WTC11 (cell line): ENCODE data around the gene ARHGAP26. TPM values are rescaled to one million over a fixed set of nuclear protein-coding genes. Genes with fewer than 3 reads are reported as not detected.
A peak's percentile ranks its signal among the peaks of the same experiment; 100 is the strongest.

Experiments
- ATAC-seq: fragments of 200-7000 bp; cut with Tn5 transposase; 2 replicates; pipeline ENCODE4 v1.10.0; 2021; ENCODE audit warnings: mild to moderate bottlenecking, moderate library complexity
- CTCF ChIA-PET: fragments of 300-600 bp; sonication (Branson Sonifier 250); formaldehyde crosslinking; loops from one replicate; lab custom pipeline; 2021; ENCODE audit warnings: antibody characterized with exemption; lab: Charles Lee
- POLR2A ChIA-PET: fragments of 350-600 bp; sonication (Branson Sonifier 250); formaldehyde crosslinking; loops from one replicate; lab custom pipeline; 2021; ENCODE audit warnings: antibody characterized with exemption; lab: Charles Lee
- DNase-seq: peaks from one replicate; pipeline ENCODE4 v3.0.0; 2021; ENCODE audit warnings: low spot score
- H3K27ac Mint-ChIP-seq: 2 replicates; pipeline ENCODE4 v1.8.0; 2021; ENCODE audit warnings: mixed read lengths
- H3K27me3 Mint-ChIP-seq: 2 replicates; pipeline ENCODE4 v1.8.0; 2021; ENCODE audit warnings: low read depth, mild to moderate bottlenecking, moderate library complexity, mixed read lengths
- H3K36me3 Mint-ChIP-seq: 2 replicates; pipeline ENCODE4 v1.8.0; 2021; ENCODE audit warnings: mixed read lengths
- H3K4me1 Mint-ChIP-seq: 2 replicates; pipeline ENCODE4 v1.8.0; 2022; ENCODE audit warnings: mixed read lengths
- H3K4me3 Mint-ChIP-seq: 2 replicates; pipeline ENCODE4 v1.8.0; 2021; ENCODE audit warnings: mild to moderate bottlenecking, moderate library complexity, mixed read lengths
- H3K9me3 Mint-ChIP-seq: 2 replicates; pipeline ENCODE4 v1.8.0; 2021; ENCODE audit warnings: mixed read lengths
- CREB1 ChIP-seq: sonication (generic); formaldehyde crosslinking; IDR thresholded peaks from 2 replicates; pipeline ENCODE4 v1.8.0; 2023; ENCODE audit warnings: mild to moderate bottlenecking, missing genetic modification reagents
- CREM ChIP-seq: sonication (generic); formaldehyde crosslinking; IDR thresholded peaks from 2 replicates; pipeline ENCODE4 v1.8.1; 2022; ENCODE audit warnings: mild to moderate bottlenecking, missing genetic modification reagents, moderate library complexity
- ELF4 ChIP-seq: sonication (generic); formaldehyde crosslinking; IDR thresholded peaks from 2 replicates; pipeline ENCODE4 v1.8.1; 2022; ENCODE audit warnings: low read depth, mild to moderate bottlenecking, moderate library complexity, missing genetic modification reagents
- ESRRA ChIP-seq: sonication (generic); formaldehyde crosslinking; IDR thresholded peaks from 2 replicates; pipeline ENCODE4 v1.8.1; 2022; ENCODE audit warnings: mild to moderate bottlenecking, missing genetic modification reagents, borderline replicate concordance
- ETV6 ChIP-seq: sonication (generic); formaldehyde crosslinking; IDR thresholded peaks from 2 replicates; pipeline ENCODE4 v1.8.1; 2022; ENCODE audit warnings: mild to moderate bottlenecking, missing genetic modification reagents
- FOXK1 ChIP-seq: sonication (generic); formaldehyde crosslinking; IDR thresholded peaks from 2 replicates; pipeline ENCODE4 v1.8.0; 2022; ENCODE audit warnings: mild to moderate bottlenecking, moderate library complexity, missing genetic modification reagents
- FOXP1 ChIP-seq: sonication (generic); formaldehyde crosslinking; IDR thresholded peaks from 2 replicates; pipeline ENCODE4 v1.8.0; 2022; ENCODE audit warnings: missing genetic modification reagents, mild to moderate bottlenecking, moderate library complexity, borderline replicate concordance
- GABPB1 ChIP-seq: sonication (generic); formaldehyde crosslinking; IDR thresholded peaks from 2 replicates; pipeline ENCODE4 v1.8.1; 2023; ENCODE audit warnings: mild to moderate bottlenecking, missing genetic modification reagents
- GRHL2 ChIP-seq: fragments of 250-450 bp; sonication (Bioruptor Pico); IDR thresholded peaks from 2 replicates; pipeline ENCODE4 v1.8.0; 2022; ENCODE audit warnings: mild to moderate bottlenecking, moderate library complexity; ENCODE audit not compliant: insufficient replicate concordance, severe bottlenecking
- HMGA2 ChIP-seq: fragments of 250-450 bp; sonication (Bioruptor Pico); IDR thresholded peaks from 2 replicates; pipeline ENCODE4 v1.4.0; 2021; ENCODE audit warnings: mild to moderate bottlenecking, moderate library complexity
- JUN ChIP-seq: sonication (generic); formaldehyde crosslinking; IDR thresholded peaks from 2 replicates; pipeline ENCODE4 v1.8.0; 2023; ENCODE audit warnings: mild to moderate bottlenecking, missing genetic modification reagents
- MXD4 ChIP-seq: fragments of 250-450 bp; sonication (Bioruptor Pico); IDR thresholded peaks from 2 replicates; pipeline ENCODE4 v1.8.0; 2021; ENCODE audit warnings: mild to moderate bottlenecking, moderate library complexity, borderline replicate concordance
- SOX15 ChIP-seq: fragments of 250-450 bp; sonication (Bioruptor Pico); IDR thresholded peaks from 2 replicates; pipeline ENCODE4 v1.9.0; 2021; ENCODE audit warnings: mild to moderate bottlenecking
- ZNF138 ChIP-seq: sonication (generic); formaldehyde crosslinking; conservative IDR thresholded peaks from 2 replicates; pipeline ENCODE4 v1.8.1; 2022; ENCODE audit warnings: mild to moderate bottlenecking, moderate library complexity, missing genetic modification reagents
- total RNA-seq: library from RNA; stranded (reverse); gene quantifications from 3 replicates; pipeline ENCODE4 v1.2.3, GENCODE V29; 2021
- TF ChIP-seq, protein P1 (sequence below): sonication (generic); formaldehyde crosslinking; IDR thresholded peaks from 2 replicates; pipeline ENCODE4 v1.8.0; 2023; ENCODE audit warnings: missing genetic modification reagents
- TF ChIP-seq, protein P2 (sequence below): sonication (generic); formaldehyde crosslinking; IDR thresholded peaks from 2 replicates; pipeline ENCODE4 v1.8.0; 2022; ENCODE audit warnings: mild to moderate bottlenecking, missing genetic modification reagents
- TF ChIP-seq, protein P3 (sequence below): sonication (generic); formaldehyde crosslinking; IDR thresholded peaks from 2 replicates; pipeline ENCODE4 v1.8.1; 2023; ENCODE audit warnings: mild to moderate bottlenecking, missing genetic modification reagents, moderate library complexity
- TF ChIP-seq, protein P4 (sequence below): sonication (generic); formaldehyde crosslinking; IDR thresholded peaks from 2 replicates; pipeline ENCODE4 v1.8.0; 2023; ENCODE audit warnings: mild to moderate bottlenecking, missing genetic modification reagents
- TF ChIP-seq, protein P5 (sequence below): sonication (generic); formaldehyde crosslinking; IDR thresholded peaks from 2 replicates; pipeline ENCODE4 v1.8.0; 2022; ENCODE audit warnings: mild to moderate bottlenecking, missing genetic modification reagents
- TF ChIP-seq, protein P6 (sequence below): sonication (generic); formaldehyde crosslinking; IDR thresholded peaks from 2 replicates; pipeline ENCODE4 v1.8.1; 2022; ENCODE audit warnings: low read depth, mild to moderate bottlenecking, moderate library complexity, missing genetic modification reagents, borderline replicate concordance
- TF ChIP-seq, protein P7 (sequence below): sonication (generic); formaldehyde crosslinking; IDR thresholded peaks from 2 replicates; pipeline ENCODE4 v1.8.1; 2022; ENCODE audit warnings: mild to moderate bottlenecking, missing genetic modification reagents, moderate library complexity, borderline replicate concordance
- TF ChIP-seq, protein P8 (sequence below): sonication (generic); formaldehyde crosslinking; IDR thresholded peaks from 2 replicates; pipeline ENCODE4 v1.8.1; 2023; ENCODE audit warnings: mild to moderate bottlenecking, missing genetic modification reagents

The ARHGAP26 gene
- total RNA-seq, 1 experiment from 2014 or later, result 22.3 TPM

DNA sequence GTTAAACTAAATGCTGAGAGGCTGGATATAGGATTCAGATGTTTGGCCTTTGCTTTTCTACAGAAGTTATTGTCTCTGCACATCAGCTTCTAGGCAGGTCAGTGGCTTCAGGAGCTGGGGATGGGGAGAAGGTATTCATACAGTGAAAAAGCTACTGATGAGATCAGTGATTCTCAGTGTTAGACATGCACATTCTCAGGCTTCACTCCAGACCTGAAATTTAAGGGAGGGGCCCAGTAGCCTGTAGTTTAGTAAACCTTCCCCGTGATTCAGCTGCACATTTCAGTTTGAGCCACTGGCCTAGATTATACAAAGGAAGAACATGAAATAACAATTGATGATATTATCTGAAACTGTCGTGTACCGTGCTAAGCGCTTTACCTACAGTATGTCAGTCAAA lies 127.2 kb downstream of the ARHGAP26 start (continued):
- no peak for TF ChIP-seq GRHL2
- no peak for TF ChIP-seq ELF4 (CRISPR knock-in tag)
- TF ChIP-seq, protein P1, sequence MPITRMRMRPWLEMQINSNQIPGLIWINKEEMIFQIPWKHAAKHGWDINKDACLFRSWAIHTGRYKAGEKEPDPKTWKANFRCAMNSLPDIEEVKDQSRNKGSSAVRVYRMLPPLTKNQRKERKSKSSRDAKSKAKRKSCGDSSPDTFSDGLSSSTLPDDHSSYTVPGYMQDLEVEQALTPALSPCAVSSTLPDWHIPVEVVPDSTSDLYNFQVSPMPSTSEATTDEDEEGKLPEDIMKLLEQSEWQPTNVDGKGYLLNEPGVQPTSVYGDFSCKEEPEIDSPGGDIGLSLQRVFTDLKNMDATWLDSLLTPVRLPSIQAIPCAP (CRISPR knock-in tag), result no peak
- no peak for TF ChIP-seq ETV6
- no peak for TF ChIP-seq FOXP1 (CRISPR knock-in tag)
- TF ChIP-seq MXD4, result no peak
- TF ChIP-seq, protein P2, sequence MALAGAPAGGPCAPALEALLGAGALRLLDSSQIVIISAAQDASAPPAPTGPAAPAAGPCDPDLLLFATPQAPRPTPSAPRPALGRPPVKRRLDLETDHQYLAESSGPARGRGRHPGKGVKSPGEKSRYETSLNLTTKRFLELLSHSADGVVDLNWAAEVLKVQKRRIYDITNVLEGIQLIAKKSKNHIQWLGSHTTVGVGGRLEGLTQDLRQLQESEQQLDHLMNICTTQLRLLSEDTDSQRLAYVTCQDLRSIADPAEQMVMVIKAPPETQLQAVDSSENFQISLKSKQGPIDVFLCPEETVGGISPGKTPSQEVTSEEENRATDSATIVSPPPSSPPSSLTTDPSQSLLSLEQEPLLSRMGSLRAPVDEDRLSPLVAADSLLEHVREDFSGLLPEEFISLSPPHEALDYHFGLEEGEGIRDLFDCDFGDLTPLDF (CRISPR knock-in tag), result no peak
- no peak for TF ChIP-seq FOXK1
- TF ChIP-seq ESRRA, result no peak

DNA sequence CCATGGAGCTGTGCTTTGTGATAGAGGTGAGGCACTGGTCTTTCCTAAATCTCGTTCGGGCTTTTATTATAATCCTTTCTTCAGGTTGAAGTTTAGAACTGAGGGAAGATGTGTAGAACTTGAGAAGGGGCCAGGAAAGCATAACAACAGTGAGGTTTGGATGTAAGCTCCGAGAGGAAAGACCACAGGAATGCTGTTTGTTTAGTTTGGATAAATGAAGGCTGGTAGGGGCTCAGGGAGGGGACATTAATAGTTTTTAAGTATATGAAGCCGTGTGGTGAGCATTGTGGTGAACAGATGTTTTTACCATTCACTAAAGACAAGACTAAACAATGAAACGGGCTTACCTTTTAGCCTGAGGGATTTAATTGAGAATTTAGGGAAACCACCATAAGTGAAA lies 130.8 kb downstream of the ARHGAP26 start:
- no peak for ATAC-seq
- H3K9me3 Mint-ChIP-seq, result no peaks in the 10 kb centered on the region
- DNase-seq, result no peak
- H3K36me3 Mint-ChIP-seq, result peaks cover 23% of the 10 kb centered on the region
- no peak overlapping the region for H3K4me3 Mint-ChIP-seq
- H3K4me1 Mint-ChIP-seq, result peaks cover 51% of the 10 kb centered on the region
- H3K27me3 Mint-ChIP-seq, result no peaks in the 10 kb centered on the region
- CTCF ChIA-PET, result interaction anchor here (1.0 to 2.9 kb wide), 3 partner anchors 12 to 34 kb away, joined by 4 to 12 read pairs (median 8); no protein-coding TSS in a partner anchor
- H3K27ac Mint-ChIP-seq, result peak overlapping the region; percentile 37
- POLR2A ChIA-PET, result no interaction called here
- TF ChIP-seq, protein P3, sequence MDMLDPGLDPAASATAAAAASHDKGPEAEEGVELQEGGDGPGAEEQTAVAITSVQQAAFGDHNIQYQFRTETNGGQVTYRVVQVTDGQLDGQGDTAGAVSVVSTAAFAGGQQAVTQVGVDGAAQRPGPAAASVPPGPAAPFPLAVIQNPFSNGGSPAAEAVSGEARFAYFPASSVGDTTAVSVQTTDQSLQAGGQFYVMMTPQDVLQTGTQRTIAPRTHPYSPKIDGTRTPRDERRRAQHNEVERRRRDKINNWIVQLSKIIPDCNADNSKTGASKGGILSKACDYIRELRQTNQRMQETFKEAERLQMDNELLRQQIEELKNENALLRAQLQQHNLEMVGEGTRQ (CRISPR knock-in tag), result no peak
- TF ChIP-seq HMGA2 (CRISPR knock-in tag) (no peak), CREM (CRISPR knock-in tag) (no peak), GABPB1 (CRISPR knock-in tag) (no peak), CREB1 (no peak), SOX15 (no peak), ZNF138 (CRISPR knock-in tag) (no peak), JUN (CRISPR knock-in tag) (no peak)
- TF ChIP-seq, protein P4, sequence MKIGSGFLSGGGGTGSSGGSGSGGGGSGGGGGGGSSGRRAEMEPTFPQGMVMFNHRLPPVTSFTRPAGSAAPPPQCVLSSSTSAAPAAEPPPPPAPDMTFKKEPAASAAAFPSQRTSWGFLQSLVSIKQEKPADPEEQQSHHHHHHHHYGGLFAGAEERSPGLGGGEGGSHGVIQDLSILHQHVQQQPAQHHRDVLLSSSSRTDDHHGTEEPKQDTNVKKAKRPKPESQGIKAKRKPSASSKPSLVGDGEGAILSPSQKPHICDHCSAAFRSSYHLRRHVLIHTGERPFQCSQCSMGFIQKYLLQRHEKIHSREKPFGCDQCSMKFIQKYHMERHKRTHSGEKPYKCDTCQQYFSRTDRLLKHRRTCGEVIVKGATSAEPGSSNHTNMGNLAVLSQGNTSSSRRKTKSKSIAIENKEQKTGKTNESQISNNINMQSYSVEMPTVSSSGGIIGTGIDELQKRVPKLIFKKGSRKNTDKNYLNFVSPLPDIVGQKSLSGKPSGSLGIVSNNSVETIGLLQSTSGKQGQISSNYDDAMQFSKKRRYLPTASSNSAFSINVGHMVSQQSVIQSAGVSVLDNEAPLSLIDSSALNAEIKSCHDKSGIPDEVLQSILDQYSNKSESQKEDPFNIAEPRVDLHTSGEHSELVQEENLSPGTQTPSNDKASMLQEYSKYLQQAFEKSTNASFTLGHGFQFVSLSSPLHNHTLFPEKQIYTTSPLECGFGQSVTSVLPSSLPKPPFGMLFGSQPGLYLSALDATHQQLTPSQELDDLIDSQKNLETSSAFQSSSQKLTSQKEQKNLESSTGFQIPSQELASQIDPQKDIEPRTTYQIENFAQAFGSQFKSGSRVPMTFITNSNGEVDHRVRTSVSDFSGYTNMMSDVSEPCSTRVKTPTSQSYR, result no peak
- TF ChIP-seq, protein P5, sequence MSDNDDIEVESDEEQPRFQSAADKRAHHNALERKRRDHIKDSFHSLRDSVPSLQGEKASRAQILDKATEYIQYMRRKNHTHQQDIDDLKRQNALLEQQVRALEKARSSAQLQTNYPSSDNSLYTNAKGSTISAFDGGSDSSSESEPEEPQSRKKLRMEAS (CRISPR knock-in tag), result no peak
- TF ChIP-seq, protein P2 (CRISPR knock-in tag), result no peak
- TF ChIP-seq, protein P6, sequence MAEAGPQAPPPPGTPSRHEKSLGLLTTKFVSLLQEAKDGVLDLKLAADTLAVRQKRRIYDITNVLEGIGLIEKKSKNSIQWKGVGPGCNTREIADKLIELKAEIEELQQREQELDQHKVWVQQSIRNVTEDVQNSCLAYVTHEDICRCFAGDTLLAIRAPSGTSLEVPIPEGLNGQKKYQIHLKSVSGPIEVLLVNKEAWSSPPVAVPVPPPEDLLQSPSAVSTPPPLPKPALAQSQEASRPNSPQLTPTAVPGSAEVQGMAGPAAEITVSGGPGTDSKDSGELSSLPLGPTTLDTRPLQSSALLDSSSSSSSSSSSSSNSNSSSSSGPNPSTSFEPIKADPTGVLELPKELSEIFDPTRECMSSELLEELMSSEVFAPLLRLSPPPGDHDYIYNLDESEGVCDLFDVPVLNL (CRISPR knock-in tag), result no peak
- TF ChIP-seq, protein P7, sequence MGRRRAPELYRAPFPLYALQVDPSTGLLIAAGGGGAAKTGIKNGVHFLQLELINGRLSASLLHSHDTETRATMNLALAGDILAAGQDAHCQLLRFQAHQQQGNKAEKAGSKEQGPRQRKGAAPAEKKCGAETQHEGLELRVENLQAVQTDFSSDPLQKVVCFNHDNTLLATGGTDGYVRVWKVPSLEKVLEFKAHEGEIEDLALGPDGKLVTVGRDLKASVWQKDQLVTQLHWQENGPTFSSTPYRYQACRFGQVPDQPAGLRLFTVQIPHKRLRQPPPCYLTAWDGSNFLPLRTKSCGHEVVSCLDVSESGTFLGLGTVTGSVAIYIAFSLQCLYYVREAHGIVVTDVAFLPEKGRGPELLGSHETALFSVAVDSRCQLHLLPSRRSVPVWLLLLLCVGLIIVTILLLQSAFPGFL (CRISPR knock-in tag), result no peak
- TF ChIP-seq, protein P1 (CRISPR knock-in tag), result no peak
- TF ChIP-seq, protein P8, sequence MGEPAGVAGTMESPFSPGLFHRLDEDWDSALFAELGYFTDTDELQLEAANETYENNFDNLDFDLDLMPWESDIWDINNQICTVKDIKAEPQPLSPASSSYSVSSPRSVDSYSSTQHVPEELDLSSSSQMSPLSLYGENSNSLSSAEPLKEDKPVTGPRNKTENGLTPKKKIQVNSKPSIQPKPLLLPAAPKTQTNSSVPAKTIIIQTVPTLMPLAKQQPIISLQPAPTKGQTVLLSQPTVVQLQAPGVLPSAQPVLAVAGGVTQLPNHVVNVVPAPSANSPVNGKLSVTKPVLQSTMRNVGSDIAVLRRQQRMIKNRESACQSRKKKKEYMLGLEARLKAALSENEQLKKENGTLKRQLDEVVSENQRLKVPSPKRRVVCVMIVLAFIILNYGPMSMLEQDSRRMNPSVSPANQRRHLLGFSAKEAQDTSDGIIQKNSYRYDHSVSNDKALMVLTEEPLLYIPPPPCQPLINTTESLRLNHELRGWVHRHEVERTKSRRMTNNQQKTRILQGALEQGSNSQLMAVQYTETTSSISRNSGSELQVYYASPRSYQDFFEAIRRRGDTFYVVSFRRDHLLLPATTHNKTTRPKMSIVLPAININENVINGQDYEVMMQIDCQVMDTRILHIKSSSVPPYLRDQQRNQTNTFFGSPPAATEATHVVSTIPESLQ, result no peak
